Measurements from ENCODE around the gene PIAS4. TPM values are rescaled to one million over a fixed set of nuclear protein-coding genes. Genes with fewer than 3 reads are reported as not detected.

PIAS4 gene
- total and polyA plus RNA-seq, 2 of the 13 experiments (the other 11 are each of a cell fraction or from before 2014, with no cell fraction given), result 9.0 to 20.1 TPM

- TF ChIP-seq ZBTB49 (CRISPR knock-in tag; IDR thresholded peaks at IDR 0.05; ENCODE audit: borderline replicate concordance), result peak; percentile 39; the same call in 1 of the 2 replicates
- TF ChIP-seq ZNF597 (CRISPR knock-in tag; IDR thresholded peaks at IDR 0.05), result no peak
- peak; percentile 88 for TF ChIP-seq ZNF543 (CRISPR knock-in tag; IDR thresholded peaks at IDR 0.05)
- TF ChIP-seq ZNF766 (CRISPR knock-in tag; IDR thresholded peaks at IDR 0.05; ENCODE audit: borderline replicate concordance), result peak; percentile 71
- TF ChIP-seq HNF1A (IDR thresholded peaks at IDR 0.05; ENCODE audit: low read depth), result no peak
- TF ChIP-seq HNF1A (CRISPR knock-in tag; IDR thresholded peaks at IDR 0.05; ENCODE audit: borderline replicate concordance), result no peak
- TF ChIP-seq RNF2 (conservative IDR thresholded peaks at IDR 0.05; ENCODE audit: low read depth), result 0 out of 2 replicates have a peak, but pooled peaks have one; percentile 47
- no peak for TF ChIP-seq ZNF263 (CRISPR knock-in tag; IDR thresholded peaks at IDR 0.05)
- TF ChIP-seq KDM1A (CRISPR knock-in tag; IDR thresholded peaks at IDR 0.05), result no peak
- peak; percentile 93 for TF ChIP-seq HOXA3 (CRISPR knock-in tag; IDR thresholded peaks at IDR 0.05)
- peak; percentile 81; the same call in 1 of the 2 replicates for TF ChIP-seq ZNF329 (CRISPR knock-in tag; IDR thresholded peaks at IDR 0.05; ENCODE audit: low read depth)
- peak; percentile 83; the same call in 1 of the 2 replicates for TF ChIP-seq ZNF280B (CRISPR knock-in tag; IDR thresholded peaks at IDR 0.05; ENCODE audit: borderline replicate concordance)
- peak; percentile 97 for TF ChIP-seq DR1 (CRISPR knock-in tag; IDR thresholded peaks at IDR 0.05)
- no peak for TF ChIP-seq ZBTB46 (CRISPR knock-in tag; IDR thresholded peaks at IDR 0.05; ENCODE audit: borderline replicate concordance)
- TF ChIP-seq POLR2G (IDR thresholded peaks at IDR 0.05; ENCODE audit: low read depth, low read length), result peak; percentile 99
- peak; percentile 74; the same call in 1 of the 2 replicates for TF ChIP-seq ZNF614 (CRISPR knock-in tag; IDR thresholded peaks at IDR 0.05; ENCODE audit: borderline replicate concordance)
- TF ChIP-seq KAT7 (CRISPR knock-in tag; IDR thresholded peaks at IDR 0.05; ENCODE audit: borderline replicate concordance), result peak; percentile 91; the same call in 1 of the 2 replicates
- peak; percentile 88 for TF ChIP-seq TGIF2 (CRISPR knock-in tag; IDR thresholded peaks at IDR 0.05)
Observed at GRCh38 chr19:3984908-3985642, 22.5 kb upstream of the PIAS4 start, which contains the start of gene EEF2 (continued).

All from HepG2 (cell line).